Measurements from ENCODE around the gene CFAP298.

- no peak for TF ChIP-seq POLR2AphosphoS5 (IDR thresholded peaks at IDR 0.05; ENCODE audit: low read length)
- no peak for TF ChIP-seq TCF12 (IDR thresholded peaks at IDR 0.05; ENCODE audit: low read depth, low read length)
- no peak for TF ChIP-seq MXI1 (IDR thresholded peaks at IDR 0.05; ENCODE audit: low read depth, low read length)
- TF ChIP-seq JUND (IDR thresholded peaks at IDR 0.05; ENCODE audit: low read depth, low read length), result no peak
- peak; percentile 66 to 78 (median 74); a peak in 5 of 6 replicates for TF ChIP-seq CTCF (IDR thresholded peaks at IDR 0.05 in 2 of 3, conservative IDR thresholded peaks at IDR 0.05 in 1 of 3; ENCODE audit: control insufficient read depth in 2 of 3, extremely low read depth in 1 of 3, insufficient read depth in 1 of 3, low read depth in 3 of 3, low read length in 3 of 3)
- no peak for TF ChIP-seq ATF3 (IDR thresholded peaks at IDR 0.05; ENCODE audit: borderline replicate concordance, extremely low read depth, low read depth, low read length)
- no peak for TF ChIP-seq NR2C2 (IDR thresholded peaks at IDR 0.05; ENCODE audit: borderline replicate concordance, control insufficient read depth, insufficient read length, low read depth)
Observed at GRCh38 chr21:32653326-32653901, 41.2 kb upstream of the CFAP298 start.
